Choroid plexus epithelial cell (primary cell): ENCODE measurements around the gene HAP1.

Experiments used
- DNase-seq: peaks from one replicate; pipeline ENCODE4 v3.0.0-alpha.2; 2010; ENCODE audit warnings: low read depth
- H3K4me3 ChIP-seq: 2 replicates; pipeline ENCODE4 v1.5.1; 2011; ENCODE audit warnings: low read depth, mild to moderate bottlenecking, control low read depth, low read length, moderate library complexity
- TF ChIP-seq, protein P1 (sequence below): conservative IDR thresholded peaks from 2 replicates; pipeline ENCODE4 v1.5.1; 2011; ENCODE audit warnings: low read depth, mild to moderate bottlenecking, control low read depth, inconsistent platforms, low read length, moderate library complexity

The HAP1 gene

DNA sequence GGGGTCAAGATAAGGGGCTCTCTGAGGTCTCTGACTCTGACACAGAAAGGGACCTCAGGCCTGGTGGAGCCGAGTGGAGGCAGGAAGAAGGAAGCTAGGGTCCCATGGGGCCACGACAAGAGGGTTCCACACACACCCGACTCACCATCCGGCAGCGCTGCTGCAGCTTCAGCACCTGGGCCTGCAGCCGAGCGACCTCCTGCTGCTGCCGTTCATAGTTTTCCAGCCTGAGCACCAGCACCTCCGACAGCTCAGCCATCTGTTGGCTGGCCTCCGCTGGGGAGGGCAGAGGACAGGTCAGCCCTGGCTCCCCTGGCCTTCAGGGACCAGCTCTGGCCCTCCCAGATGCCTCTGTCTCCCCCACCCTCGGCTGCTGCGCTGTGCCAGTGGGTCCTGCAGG is 6.4 kb downstream of the HAP1 start:
- TF ChIP-seq, protein P1, sequence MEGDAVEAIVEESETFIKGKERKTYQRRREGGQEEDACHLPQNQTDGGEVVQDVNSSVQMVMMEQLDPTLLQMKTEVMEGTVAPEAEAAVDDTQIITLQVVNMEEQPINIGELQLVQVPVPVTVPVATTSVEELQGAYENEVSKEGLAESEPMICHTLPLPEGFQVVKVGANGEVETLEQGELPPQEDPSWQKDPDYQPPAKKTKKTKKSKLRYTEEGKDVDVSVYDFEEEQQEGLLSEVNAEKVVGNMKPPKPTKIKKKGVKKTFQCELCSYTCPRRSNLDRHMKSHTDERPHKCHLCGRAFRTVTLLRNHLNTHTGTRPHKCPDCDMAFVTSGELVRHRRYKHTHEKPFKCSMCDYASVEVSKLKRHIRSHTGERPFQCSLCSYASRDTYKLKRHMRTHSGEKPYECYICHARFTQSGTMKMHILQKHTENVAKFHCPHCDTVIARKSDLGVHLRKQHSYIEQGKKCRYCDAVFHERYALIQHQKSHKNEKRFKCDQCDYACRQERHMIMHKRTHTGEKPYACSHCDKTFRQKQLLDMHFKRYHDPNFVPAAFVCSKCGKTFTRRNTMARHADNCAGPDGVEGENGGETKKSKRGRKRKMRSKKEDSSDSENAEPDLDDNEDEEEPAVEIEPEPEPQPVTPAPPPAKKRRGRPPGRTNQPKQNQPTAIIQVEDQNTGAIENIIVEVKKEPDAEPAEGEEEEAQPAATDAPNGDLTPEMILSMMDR = no peak
- DNase-seq = no peak
- no peak overlapping the region for H3K4me3 ChIP-seq

- H3K4me3 ChIP-seq = no peak overlapping the region
- no peak for DNase-seq
- TF ChIP-seq, protein P1 = no peak
Measured at GRCh38 chr17:41725134-41725533, 9.3 kb downstream of the HAP1 start.

DNA sequence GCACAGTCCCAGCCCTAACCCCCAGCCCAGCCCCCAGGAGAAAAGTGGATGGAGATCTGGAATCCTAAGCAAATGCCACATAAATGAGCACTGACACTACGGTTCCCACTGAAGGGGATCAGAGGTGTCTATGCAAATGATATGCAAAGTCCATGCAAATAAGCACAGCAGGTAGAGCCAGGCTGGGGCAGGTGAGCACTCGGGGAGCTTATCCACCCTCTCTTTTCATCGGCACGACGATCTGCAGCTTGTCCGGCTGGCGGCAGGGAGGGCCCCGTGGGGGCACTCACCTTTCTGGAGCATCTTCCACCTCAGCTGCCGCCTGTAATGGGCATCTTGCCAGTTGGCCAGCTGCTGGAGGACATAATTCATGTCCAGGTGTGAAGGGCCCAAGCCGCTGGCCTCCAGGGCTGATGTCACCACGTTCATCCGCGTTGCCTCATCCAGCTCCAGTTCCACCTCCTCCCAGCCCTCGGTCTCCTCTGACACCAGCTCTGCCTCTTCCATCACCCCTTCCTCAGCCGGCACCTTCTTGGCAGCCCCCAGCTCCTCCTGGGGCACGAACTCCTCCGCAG is 9.9 kb downstream of the HAP1 start:
- no peak for DNase-seq
- TF ChIP-seq, protein P1 = no peak
- H3K4me3 ChIP-seq = no peak overlapping the region

DNA sequence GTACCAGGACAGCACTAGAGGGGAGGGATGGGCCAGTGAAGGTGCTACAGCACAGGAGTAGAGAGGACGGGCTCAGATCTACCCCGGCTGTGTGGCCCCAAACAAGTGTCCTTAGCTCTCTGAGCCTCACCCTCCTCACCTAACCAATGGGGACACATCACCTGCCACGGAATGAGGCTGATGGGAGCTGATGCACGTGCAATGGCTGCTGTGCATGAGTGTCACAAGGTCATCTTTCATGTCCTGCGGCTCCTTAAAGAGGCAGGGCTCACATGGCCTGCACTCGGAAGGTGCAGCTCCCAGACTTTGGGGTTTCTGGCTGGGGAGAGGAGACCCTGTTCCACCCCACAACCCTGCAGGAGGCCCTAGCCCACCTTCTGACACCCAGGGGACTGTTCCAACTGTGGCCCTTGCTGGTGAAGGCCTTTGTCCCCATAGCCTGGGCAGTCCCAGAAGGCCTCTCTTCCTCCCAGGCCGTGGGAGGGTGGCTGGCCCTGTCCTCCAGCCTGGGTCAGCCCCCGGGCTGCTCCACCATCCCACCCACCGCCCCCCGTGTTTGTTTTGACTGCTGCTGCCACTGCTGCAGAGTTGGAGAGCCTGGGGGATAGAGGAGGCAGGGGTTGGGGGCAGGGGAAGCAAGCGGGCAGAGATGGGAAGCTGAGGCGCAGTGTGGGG is 10.5 kb downstream of the HAP1 start:
- DNase-seq = no peak
- H3K4me3 ChIP-seq = no peak overlapping the region
- TF ChIP-seq, protein P1 = no peak

DNA sequence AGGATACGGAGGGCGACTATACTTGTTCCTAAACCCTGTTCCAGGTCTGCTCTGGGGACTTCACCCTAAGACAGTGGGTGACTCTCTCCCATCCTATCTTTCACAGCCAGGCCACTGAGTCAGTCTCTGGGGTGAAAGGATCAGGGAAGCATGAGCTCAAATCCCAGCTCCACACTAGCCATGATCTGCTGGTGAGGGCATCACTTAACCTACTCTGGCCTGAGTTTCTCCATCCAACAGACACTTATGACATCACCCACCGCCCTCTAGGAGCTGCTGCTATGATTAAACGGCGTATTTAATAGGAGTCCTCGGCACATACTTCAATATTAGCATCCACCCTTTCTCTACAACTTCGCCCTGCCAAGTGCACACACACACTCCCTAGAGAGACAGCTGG is 12.2 kb downstream of the HAP1 start:
- DNase-seq = no peak
- TF ChIP-seq, protein P1 = no peak
- H3K4me3 ChIP-seq = no peak overlapping the region

DNA sequence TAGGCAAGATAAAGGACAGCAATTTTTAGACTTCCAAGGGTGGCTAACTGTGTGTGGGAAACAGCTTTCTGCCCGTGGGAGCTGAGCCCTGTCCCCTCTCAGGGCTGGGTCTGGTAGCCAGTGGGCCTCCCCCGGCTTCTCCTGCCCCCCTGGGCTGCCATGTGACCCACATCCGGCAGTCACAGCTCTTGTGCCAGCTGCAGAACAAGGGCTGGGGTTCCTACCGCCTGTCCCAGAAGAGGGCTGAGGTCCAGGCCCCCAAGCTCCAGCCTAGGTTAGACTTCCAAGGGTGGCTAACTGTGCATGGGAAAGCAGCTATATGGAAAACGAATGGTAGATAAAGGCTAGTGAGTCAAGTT is 16.2 kb downstream of the HAP1 start:
- TF ChIP-seq, protein P1 = no peak
- no peak for DNase-seq
- no peak overlapping the region for H3K4me3 ChIP-seq
